Neural cell (in vitro differentiated cells): ENCODE data around the gene ARFRP1. TPM values are rescaled to one million over a fixed set of nuclear protein-coding genes. Genes with fewer than 3 reads are reported as not detected.

ENCODE experiments used
- polyA plus RNA-seq: library from polyadenylated mRNA; depleted of rRNA; stranded (reverse); fragments of >200 nt; gene quantifications from 2 replicates; pipeline ENCODE4 v1.2.3, GENCODE V29; 2014
- small RNA-seq, 3 experiments: library from RNA; depleted of rRNA; stranded (forward); fragments of <200 nt; gene quantifications; one replicate each; pipeline ENCODE3, GENCODE V24; 2012

The ARFRP1 gene
- polyA plus RNA-seq, 1 donor from 2014 or later: 70.9 TPM

Small RNAs within 50 kb of the gene (small RNA-seq; reads per million reads assigned to genes)
- gene LIME1 (0 to 0.39 (median 0) reads per million in 3 experiments), gene TNFRSF6B (0 reads per million in 3 experiments)

Other genes starting within 250 kb of the ARFRP1 start
- 84.7 and 88.8 TPM in 2 replicates for gene KCNQ2, start 235.3 kb downstream of the ARFRP1 start, polyA plus RNA-seq
- gene EEF1A2, start 208.9 kb downstream of the ARFRP1 start, polyA plus RNA-seq: 208 and 260 TPM in 2 replicates
- gene PPDPF, start 187.2 kb downstream of the ARFRP1 start, polyA plus RNA-seq: 95.1 and 106 TPM in 2 replicates
- not detected in 2 replicates for gene PTK6, start 170.6 kb downstream of the ARFRP1 start, polyA plus RNA-seq
- gene SRMS, start 160.2 kb downstream of the ARFRP1 start, polyA plus RNA-seq: not detected in 2 replicates
- 1.9 and 5.2 TPM in 2 replicates for gene FNDC11, start 153.8 kb downstream of the ARFRP1 start, polyA plus RNA-seq
- gene HELZ2, start 133.7 kb downstream of the ARFRP1 start, polyA plus RNA-seq: 0.40 and 1.3 TPM in 2 replicates
- gene GMEB2, start 80.9 kb downstream of the ARFRP1 start, polyA plus RNA-seq: 13.7 and 14.1 TPM in 2 replicates
- gene STMN3, start 54.6 kb downstream of the ARFRP1 start, polyA plus RNA-seq: 268 and 322 TPM in 2 replicates
- gene RTEL1, start 49.7 kb downstream of the ARFRP1 start, polyA plus RNA-seq: 29.2 and 31.9 TPM in 2 replicates
- gene TNFRSF6B, start 11.3 kb downstream of the ARFRP1 start, polyA plus RNA-seq: 9.4 TPM in 1 of 2 replicates, not detected in the other
- 60.8 and 67.5 TPM in 2 replicates for gene ZGPAT, start 63 bp upstream of the ARFRP1 start, polyA plus RNA-seq
- 65.2 and 83.6 TPM in 2 replicates for gene LIME1, start 28.7 kb upstream of the ARFRP1 start, polyA plus RNA-seq
- gene SLC2A4RG, start 31.8 kb upstream of the ARFRP1 start, polyA plus RNA-seq: 52.1 and 61.8 TPM in 2 replicates
- gene ZBTB46, start 123.3 kb upstream of the ARFRP1 start, polyA plus RNA-seq: 15.0 and 21.0 TPM in 2 replicates
- not detected in 2 replicates for gene ABHD16B, start 153.5 kb upstream of the ARFRP1 start, polyA plus RNA-seq
- 142 TPM in 2 replicates for gene TPD52L2, start 157.3 kb upstream of the ARFRP1 start, polyA plus RNA-seq
- 82.8 and 96.7 TPM in 2 replicates for gene DNAJC5, start 187.2 kb upstream of the ARFRP1 start, polyA plus RNA-seq
- 58.9 and 66.8 TPM in 2 replicates for gene UCKL1, start 248.4 kb upstream of the ARFRP1 start, polyA plus RNA-seq